Embryonic facial prominence (tissue), 1 donor: ENCODE data around the gene CDK19.
A peak's percentile ranks its signal among the peaks of the same experiment; 100 is the strongest.
"Not testable (repeated sequence)": the region's sequence is repeated elsewhere in the genome, so short reads cannot be mapped to it uniquely, and the experiment has no call there.

ENCODE experiments used
- DNase-seq: peaks from one replicate; pipeline ENCODE4 v3.0.0-alpha.2; 2016; ENCODE audit errors: extremely low spot score

Gene CDK19

DNA sequence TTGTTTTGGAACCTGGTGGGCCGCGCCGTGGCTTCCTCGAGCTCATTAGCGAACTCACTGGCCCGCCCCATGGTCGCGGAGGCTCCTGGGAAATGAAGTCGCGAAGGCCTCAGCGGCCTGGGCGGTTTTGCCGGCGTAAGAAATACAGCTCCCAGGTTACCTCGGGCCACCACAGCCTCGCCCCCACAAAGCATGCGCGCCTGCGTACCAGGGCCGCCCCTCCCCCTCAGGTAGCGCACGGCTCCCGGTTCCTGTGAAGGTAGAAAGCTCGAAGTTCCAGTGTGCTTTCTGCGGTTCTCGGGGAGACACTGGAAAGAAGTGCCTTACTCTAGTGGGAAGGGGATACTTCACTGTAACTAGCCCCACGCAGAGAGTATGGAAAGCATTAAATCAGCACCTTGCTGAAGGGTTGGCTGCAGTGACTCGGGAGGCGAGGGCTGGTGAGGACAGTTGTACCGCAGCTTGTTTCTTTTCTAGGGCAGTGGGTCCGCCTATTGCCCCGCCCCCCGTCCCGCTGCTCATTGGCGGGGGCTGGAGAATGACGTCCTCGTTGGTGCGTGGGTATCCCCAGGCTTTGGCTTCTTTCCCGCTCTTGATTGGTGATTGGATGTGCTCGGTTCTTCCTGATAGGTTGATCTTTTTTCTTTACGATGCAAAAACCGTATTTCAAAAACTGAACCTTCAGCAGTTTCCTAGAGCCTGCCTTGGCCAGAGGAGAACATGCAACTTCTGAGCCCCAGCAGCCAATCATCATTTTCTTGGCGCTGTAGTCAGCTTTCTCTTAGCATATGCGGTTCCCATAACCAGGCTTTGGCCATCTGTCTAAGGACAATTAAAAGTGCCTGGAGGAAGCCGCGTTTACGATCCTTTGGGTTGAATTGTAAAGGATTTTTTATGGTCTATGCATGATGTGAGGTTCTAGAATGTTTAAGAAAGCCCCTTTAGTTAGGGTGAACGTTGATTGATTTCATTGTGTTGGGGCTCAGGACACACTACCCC lies at the start of gene CDK19:
TSS of gene CDK19 (minus strand) at position 59 of the 999 bp plus-strand sequence. CDS start 333 bp downstream, outside the sequence.
- DNase-seq: peak; percentile 95

DNA sequence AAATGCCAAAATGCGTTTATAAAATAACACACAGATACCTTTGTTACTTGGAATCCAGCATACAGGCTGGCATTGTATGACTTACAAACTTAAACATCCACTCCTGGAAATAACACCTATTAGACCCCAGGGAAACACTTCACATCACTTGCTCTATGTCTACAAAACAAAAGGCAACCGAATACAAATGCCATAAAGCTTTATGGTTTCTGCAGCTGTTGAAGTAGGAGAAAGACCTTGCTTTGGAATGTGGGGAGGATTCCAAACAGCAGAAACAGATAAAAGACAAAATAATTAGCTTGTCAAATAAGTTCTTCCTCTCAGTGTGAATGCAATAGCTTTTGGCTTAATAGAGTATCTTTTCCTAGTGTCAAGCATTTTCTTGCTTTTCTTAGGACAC lies 49.6 kb upstream of the CDK19 start:
- DNase-seq: no peak

DNA sequence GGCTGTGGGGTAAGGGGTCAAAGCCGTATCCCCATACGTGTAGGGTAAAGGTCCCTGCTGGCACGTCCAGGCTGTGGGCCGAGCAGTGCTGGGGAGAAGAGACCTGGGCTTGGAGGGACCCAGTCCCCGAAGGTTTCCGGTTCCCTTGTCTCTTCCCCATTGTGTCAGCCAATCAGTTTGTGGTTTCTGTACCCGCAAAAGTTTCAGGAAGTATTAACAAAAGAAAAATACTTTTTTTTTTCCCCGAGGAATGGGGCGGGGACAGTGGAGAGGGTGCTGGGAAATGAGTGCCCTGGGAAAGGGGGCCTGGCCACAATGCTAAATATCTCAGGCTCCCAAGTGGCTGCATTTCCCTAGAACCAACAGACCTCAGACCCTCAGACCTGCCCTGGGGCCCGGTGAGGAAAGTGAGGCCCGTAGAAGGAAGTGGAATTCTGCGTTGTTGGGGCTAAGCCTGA lies 44.1 kb upstream of the CDK19 start:
- no peak for DNase-seq

DNA sequence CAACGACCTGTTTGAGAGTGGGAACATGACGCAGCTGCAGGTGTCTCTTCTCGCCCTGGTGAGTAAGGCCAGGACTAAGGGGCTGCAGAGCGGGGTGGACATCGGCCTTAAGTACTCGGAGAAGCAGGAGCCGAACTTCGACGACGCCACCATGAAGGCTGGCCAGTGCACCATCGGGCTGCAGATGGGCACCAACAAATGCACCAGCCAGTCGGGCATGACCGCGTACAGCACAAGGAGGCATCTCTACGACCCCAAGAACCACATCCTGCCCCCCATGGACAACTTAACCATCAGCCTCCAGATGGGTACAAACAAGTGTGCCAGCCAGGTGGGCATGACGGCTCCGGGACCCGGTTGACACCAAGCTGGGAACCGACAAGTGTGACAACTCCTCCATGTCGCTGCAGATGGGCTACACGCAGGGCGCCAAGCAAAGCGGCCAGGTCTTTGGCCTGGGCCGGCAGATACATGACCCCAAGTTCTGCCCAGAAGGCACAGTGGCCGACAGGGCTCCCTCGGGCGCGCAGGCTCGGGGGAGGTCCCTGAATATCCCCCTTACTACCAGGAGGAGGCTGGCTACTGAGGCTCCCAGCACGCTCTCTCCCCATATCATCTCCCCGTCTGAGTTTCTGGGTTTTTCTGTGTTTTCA lies 43.4 kb upstream of the CDK19 start:
- no peak for DNase-seq

DNA sequence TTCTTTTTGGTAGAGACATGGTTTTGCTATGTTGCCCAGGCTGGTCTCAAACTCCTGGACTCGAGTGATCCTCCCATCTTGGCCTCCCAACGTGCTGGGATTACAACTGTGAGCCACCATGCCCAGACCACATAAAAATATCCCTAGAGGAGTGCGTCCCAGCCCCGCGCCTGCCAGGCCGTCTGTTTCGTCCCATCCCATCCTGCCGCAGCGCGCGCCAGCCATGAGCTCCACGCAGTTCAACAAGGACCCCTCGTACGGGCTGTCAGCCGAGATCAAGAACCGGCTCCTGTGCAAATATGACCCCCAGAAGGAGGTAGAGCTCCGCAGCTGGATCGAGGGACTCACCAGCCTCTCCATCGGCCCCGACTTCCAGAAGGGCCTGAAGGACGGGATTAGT lies 42.7 kb upstream of the CDK19 start:
- DNase-seq: no peak

GRCh38 chr6:110856296-110856695 lies 41.0 kb upstream of the CDK19 start:
- no peak for DNase-seq

DNA sequence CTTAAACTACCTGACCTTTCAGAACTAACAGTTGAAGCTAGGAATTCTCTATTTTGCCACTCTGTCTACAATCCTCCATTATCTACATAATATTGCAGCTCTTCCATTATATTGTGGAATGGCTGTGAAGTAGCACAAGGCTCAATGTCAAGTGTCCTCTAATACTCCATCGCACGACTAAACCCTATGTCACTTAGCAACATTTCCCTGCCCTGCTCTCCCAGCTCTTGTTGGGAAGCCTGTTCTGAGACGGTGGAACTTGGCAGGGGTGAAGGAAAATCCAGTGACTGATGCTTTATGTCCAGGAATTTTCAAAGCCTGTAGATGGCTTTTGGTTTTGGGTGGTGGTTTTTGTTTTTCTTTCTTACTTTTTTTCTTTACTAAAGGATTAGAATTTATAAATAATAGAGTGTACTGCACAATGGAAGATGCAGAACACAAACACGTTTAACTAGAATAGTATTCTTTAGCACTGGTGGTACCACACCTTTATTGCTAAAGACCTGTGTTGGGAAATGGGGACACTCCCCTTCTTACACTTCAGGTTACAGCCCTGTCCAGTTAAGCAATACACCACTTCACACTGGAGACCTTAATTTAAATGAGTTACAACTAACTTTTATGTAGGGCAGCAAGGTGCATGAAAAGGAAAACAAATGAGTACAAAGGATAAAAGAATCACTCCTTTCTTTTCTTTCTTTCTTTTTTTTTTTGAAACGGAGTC lies 38.6 kb upstream of the CDK19 start:
- DNase-seq: no peak

DNA sequence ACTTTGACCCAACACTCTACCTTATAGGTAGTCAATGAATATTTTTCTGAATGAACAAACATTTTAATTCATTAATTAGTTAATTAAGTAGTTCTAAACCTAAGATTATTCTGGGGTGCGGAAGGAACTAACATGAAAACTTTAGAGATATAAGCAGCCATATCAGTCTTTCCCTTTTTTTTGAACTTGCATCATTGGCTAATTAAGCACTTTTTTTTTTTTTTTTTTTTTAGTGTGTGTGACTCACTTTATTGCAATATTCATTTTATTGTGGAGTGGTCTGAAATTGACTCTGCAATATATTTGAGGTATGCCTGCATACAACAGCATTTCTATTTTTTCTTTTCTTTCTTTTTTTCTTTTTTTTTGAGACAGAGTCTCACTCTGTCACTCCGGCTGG lies 37.5 kb upstream of the CDK19 start:
- no peak for DNase-seq

DNA sequence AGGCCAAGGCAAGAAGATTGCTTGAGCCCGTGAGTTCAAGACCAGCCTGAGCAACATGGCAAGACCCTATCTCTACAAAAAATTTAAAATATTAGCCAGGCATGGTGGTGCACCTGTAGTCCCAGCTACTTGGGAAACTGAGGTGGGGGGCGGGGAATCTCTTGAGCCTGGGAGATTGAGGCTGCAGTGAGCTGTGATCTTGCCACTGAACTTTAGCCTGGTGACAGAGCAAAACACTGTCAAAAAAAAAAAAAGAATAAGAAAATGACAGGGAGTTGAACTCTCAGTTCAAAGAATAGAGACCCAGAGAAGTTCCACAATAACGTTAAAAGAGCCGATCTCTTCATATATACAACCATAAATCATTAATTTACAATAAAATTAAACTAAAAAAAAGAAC lies 34.5 kb upstream of the CDK19 start:
- no peak for DNase-seq

DNA sequence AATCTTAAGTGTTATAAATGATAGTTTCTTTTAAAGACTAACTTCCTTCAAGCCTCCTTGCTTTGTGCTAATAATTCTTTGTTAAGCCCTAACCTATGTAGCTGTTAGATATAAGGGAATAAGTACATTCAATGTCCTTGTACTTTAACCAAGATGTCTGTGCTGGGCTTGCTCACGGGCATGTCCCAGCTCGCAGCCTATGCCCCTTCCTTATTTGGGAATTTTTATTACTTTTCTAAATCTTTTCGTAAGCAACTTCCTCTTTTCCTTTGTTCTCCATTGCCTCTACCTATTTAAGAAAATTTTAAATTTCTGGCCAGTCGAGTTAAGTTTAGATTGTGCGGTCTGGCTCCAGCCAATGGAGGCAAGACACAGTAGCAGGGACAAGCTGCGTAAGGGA lies 26.0 kb upstream of the CDK19 start:
- no peak for DNase-seq

DNA sequence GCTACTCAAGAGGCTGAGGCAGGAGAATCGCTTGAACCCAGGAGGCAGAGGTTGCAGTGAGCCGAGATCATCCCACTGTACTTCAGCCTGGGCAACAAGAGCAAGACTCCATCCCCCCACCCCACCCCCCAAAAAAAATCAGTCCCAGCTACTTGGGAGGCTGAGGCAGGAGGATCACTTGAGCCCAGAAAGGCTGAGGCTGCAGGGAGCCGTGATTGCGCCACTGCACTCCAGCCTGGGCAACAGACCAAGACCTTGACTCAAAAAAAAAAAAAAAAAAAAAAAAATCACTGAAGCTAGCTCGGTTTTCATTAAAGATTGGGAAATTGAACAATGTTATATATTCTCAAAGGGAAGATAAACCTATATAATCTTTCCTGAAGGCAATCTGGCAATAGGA lies 20.5 kb upstream of the CDK19 start:
- not testable (repeated sequence) for DNase-seq

GRCh38 chr6:110833831-110834230 lies 18.6 kb upstream of the CDK19 start:
- DNase-seq: no peak

- no peak for DNase-seq
Measured at GRCh38 chr6:110831405-110831804, 16.1 kb upstream of the CDK19 start.

GRCh38 chr6:110828396-110828795 lies 13.1 kb upstream of the CDK19 start:
- DNase-seq: no peak

GRCh38 chr6:110826236-110827129 lies 11.2 kb upstream of the CDK19 start:
- DNase-seq: no peak

DNA sequence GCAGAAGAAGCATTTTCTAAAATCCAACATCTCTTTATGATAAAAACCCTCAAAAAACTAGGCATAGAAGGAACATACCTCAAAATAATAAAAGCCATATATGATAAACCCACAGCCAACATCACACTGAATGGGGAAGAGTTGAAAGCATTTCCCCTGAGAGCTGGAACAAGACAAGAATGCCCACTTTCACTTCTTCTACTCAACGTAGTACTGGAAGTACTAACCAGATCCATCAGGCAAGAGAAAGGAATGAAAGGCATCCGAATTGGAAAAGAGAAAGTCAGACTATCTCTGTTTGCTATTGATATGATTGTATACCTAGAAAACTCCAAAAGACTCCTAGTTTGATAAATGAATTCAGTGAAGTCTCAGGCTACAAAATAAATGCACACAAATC lies 7.9 kb upstream of the CDK19 start:
- DNase-seq: no peak

GRCh38 chr6:110822249-110822648 lies 7.0 kb upstream of the CDK19 start:
- DNase-seq: no peak

- no peak for DNase-seq
Measured at GRCh38 chr6:110816677-110817076, 1.4 kb upstream of the CDK19 start.

GRCh38 chr6:110815015-110815410 lies 256 bp downstream of the CDK19 start:
- no peak for DNase-seq

- peak; percentile 26 for DNase-seq
Measured at GRCh38 chr6:110814102-110815014, 911 bp downstream of the CDK19 start.
